GM12875 (cell line): ENCODE results near the gene SUCLG2.

ENCODE experiments used
- H3K4me3 ChIP-seq: one replicate; pipeline ENCODE4 v1.5.1; 2011; ENCODE audit warnings: low read depth, low read length, control low read depth
- TF ChIP-seq, protein P1 (sequence below): IDR thresholded peaks from 2 replicates; pipeline ENCODE4 v1.5.1; 2011; ENCODE audit warnings: low read depth, mild to moderate bottlenecking, control low read depth, inconsistent platforms, low read length, moderate library complexity, borderline replicate concordance; ENCODE audit not compliant: insufficient read depth

Gene SUCLG2

DNA sequence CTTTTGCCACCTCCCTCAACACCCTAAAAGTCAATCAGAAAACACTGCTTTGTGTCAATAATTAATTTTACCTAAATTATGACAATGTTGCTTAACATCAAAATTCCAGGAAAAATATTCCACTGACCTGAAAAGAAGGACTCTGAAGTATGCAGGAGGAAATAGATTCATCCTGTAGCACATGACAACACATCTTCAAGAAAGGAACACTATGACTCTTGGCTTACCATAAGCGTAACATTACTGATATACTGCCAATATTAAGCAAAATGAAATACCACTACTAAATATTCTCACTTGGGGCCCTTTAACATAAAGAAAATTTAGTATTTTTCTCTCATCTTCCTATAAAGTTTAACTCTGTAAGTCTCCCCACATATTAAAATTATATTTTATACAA, 9.6 kb downstream of the SUCLG2 start:
- TF ChIP-seq, protein P1, sequence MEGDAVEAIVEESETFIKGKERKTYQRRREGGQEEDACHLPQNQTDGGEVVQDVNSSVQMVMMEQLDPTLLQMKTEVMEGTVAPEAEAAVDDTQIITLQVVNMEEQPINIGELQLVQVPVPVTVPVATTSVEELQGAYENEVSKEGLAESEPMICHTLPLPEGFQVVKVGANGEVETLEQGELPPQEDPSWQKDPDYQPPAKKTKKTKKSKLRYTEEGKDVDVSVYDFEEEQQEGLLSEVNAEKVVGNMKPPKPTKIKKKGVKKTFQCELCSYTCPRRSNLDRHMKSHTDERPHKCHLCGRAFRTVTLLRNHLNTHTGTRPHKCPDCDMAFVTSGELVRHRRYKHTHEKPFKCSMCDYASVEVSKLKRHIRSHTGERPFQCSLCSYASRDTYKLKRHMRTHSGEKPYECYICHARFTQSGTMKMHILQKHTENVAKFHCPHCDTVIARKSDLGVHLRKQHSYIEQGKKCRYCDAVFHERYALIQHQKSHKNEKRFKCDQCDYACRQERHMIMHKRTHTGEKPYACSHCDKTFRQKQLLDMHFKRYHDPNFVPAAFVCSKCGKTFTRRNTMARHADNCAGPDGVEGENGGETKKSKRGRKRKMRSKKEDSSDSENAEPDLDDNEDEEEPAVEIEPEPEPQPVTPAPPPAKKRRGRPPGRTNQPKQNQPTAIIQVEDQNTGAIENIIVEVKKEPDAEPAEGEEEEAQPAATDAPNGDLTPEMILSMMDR = no peak
- no peak overlapping the region for H3K4me3 ChIP-seq

DNA sequence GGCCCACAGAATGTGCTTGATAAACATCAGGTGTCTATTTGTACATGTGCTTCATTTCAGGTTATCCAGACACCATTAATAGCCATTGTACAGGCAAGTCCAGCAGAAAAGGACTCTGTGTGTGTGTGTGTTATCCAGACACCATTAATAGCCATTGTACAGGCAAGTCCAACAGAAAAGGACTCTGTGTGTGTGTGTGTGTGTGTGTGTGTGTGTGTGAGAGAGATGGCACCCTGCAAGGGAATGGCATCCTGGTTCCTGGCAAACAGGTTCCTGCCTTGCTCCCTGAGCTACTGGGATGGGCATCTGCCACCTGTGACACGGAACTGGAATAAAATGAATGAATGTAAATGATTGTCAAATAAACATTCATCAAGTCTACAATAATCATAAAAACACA, 11.7 kb downstream of the SUCLG2 start:
- no peak overlapping the region for H3K4me3 ChIP-seq
- TF ChIP-seq, protein P1 = no peak

DNA sequence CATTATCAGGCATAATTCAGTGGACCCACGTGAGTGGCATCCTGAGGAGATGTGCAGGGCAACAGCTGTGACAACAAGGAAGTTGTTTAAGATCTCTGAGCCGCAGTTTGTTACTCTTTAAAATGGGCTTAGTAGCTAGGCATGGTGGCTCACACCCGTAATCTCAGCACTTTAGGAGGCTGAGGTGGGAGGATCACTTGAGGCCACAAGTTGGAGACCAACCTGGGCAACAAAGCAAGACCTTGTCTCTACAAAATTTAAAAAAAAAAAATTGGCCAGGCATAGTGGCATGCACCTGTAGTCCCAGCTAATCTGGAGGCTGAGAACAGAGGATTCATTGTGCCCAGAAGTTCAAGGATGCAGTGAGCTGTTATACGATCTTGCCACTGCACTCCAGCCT, 12.2 kb downstream of the SUCLG2 start:
- no peak overlapping the region for H3K4me3 ChIP-seq
- TF ChIP-seq, protein P1 = no peak

DNA sequence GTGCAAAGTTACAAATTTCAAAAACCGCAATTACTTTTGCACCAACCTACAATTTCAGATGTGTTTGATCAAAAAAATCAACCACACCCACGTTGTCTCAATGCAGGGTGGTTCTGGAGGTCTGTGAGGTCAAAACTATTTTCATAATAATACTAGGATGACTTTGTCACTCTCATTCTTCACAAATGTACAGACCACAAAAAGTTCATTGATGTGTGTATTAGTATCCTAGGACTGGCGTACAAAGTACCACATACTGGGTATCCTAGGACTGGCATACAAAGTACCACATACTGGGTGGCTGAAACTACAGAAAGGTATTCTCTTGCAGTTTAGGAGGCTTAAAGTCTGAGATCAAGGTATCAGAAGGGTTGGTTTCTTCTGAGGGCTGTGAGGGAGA, 13.0 kb downstream of the SUCLG2 start:
- H3K4me3 ChIP-seq = no peak overlapping the region
- TF ChIP-seq, protein P1 = no peak

DNA sequence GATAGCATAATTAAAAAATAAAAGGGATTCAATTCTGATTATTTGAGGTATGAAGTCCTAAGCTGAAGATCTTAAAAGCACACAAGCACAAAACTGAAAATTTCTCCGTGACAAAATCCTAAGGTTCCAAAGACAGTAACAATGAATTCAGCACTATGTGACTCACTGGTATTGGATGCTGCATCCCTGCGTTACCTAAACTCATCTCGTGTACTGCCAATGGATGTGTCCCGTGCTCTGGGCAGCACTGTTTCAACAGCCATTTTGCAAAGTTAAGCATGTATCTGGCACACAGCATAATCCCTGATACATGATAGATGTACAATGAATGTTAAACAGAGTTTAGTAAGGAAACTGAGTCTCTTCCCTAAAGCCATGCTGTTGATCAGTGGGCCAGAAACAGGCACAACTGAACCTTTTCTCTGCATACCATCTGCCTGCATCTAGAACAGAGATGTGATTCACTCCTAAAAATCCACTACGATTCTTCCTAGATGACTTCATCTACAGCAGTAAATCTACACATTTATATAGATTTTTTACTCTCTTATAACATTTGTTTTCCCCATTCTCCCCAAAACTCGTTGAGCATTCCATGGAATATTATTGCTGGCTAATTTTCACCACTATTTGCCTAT, 14.3 kb downstream of the SUCLG2 start:
- no peak overlapping the region for H3K4me3 ChIP-seq
- TF ChIP-seq, protein P1 = no peak

DNA sequence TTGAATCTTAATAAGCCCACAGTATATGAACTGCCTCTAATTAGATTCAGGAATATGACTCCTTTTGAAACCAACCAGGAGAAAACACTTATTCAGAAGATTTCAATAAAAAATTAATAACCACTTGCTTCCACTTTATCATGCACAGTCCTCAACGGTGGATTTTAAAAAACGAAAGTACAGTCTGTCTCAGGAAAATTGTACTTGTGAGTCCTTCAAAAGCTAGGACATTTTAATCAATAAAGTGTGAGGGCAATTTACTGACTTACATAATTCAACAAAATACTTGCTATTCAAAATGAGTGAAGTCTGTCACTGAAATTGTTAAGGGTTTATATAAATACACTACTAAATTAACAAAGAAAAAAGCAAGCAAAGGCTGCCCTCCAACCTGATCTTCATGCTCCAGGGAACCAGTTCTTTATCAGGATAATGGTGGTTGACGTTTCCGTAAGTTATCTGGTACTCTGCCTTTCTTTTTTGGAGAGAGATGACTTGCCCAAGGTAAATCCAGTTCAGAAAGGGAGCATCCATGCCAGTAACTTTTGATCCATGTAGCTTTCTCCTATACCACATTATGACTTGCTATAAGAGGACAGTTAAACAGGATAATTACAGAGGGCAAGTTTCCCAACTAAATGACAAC, 17.0 kb downstream of the SUCLG2 start:
- no peak overlapping the region for H3K4me3 ChIP-seq
- TF ChIP-seq, protein P1 = no peak

DNA sequence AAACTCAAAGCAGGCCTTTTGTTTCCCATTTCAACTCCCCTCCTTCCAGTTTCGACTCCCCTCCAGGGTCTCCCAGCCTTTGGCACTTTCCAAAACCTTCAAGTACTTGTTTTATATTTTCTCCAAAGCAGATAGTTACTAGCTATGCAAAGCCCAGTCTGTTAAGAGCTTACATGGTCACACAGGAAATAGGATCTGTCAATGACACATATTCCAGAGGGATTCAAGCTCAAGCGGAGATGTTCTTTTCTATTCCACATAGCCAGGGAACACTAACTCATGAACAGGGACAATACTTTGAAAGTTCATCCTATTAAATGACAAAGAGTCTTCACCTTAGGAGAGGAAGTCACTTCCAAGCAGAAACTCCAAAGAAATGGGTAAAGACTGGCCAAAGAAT, 18.6 kb downstream of the SUCLG2 start:
- no peak overlapping the region for H3K4me3 ChIP-seq
- TF ChIP-seq, protein P1 = no peak
